ENCODE data around the gene PJVK.

PJVK gene

GRCh38 chr2:178450524-178450773 lies 729 bp upstream of the PJVK start:
- TF ChIP-seq TCF4 (CRISPR knock-in tag; IDR thresholded peaks at IDR 0.05; ENCODE audit: borderline replicate concordance) (no peak), RARB (CRISPR knock-in tag; IDR thresholded peaks at IDR 0.05) (no peak), ESRRG (CRISPR knock-in tag; IDR thresholded peaks at IDR 0.05) (no peak), CREB5 (CRISPR knock-in tag; IDR thresholded peaks at IDR 0.05; ENCODE audit: low read depth) (no peak), POU6F1 (CRISPR knock-in tag; IDR thresholded peaks at IDR 0.05; ENCODE audit: borderline replicate concordance, low read depth) (no peak), ZNF8 (CRISPR knock-in tag; IDR thresholded peaks at IDR 0.05) (no peak), ZNF565 (CRISPR knock-in tag; conservative IDR thresholded peaks at IDR 0.05; ENCODE audit: low read depth) (no peak), ARNTL (CRISPR knock-in tag; IDR thresholded peaks at IDR 0.05; ENCODE audit: borderline replicate concordance, low read depth) (no peak), ZFP30 (CRISPR knock-in tag; IDR thresholded peaks at IDR 0.05) (no peak), ZNF70 (CRISPR knock-in tag; IDR thresholded peaks at IDR 0.05) (no peak), OSR1 (CRISPR knock-in tag; IDR thresholded peaks at IDR 0.05) (no peak), GLIS3 (CRISPR knock-in tag; IDR thresholded peaks at IDR 0.05) (no peak), ISL1 (CRISPR knock-in tag; IDR thresholded peaks at IDR 0.05) (no peak), PPARA (CRISPR knock-in tag; IDR thresholded peaks at IDR 0.05; ENCODE audit: borderline replicate concordance) (no peak), CSRNP3 (CRISPR knock-in tag; IDR thresholded peaks at IDR 0.05) (no peak), TOX (CRISPR knock-in tag; IDR thresholded peaks at IDR 0.05; ENCODE audit: borderline replicate concordance) (no peak), SNAI2 (CRISPR knock-in tag; IDR thresholded peaks at IDR 0.05) (no peak)

GRCh38 chr2:178452334-178452733 lies 1.2 kb downstream of the PJVK start:
- TF ChIP-seq CSRNP3 (CRISPR knock-in tag; IDR thresholded peaks at IDR 0.05): no peak
- TF ChIP-seq CREB5 (CRISPR knock-in tag; IDR thresholded peaks at IDR 0.05; ENCODE audit: low read depth): no peak
- no peak for TF ChIP-seq POU6F1 (CRISPR knock-in tag; IDR thresholded peaks at IDR 0.05; ENCODE audit: borderline replicate concordance, low read depth)
- no peak for TF ChIP-seq RARB (CRISPR knock-in tag; IDR thresholded peaks at IDR 0.05)
- TF ChIP-seq TOX (CRISPR knock-in tag; IDR thresholded peaks at IDR 0.05; ENCODE audit: borderline replicate concordance): no peak
- TF ChIP-seq ARNTL (CRISPR knock-in tag; IDR thresholded peaks at IDR 0.05; ENCODE audit: borderline replicate concordance, low read depth): no peak
- TF ChIP-seq PATZ1 (CRISPR knock-in tag; IDR thresholded peaks at IDR 0.05; ENCODE audit: borderline replicate concordance): no peak
- no peak for TF ChIP-seq ESRRG (CRISPR knock-in tag; IDR thresholded peaks at IDR 0.05)
- no peak for TF ChIP-seq OSR1 (CRISPR knock-in tag; IDR thresholded peaks at IDR 0.05)
- no peak for TF ChIP-seq TCF4 (CRISPR knock-in tag; IDR thresholded peaks at IDR 0.05; ENCODE audit: borderline replicate concordance)
- TF ChIP-seq ZNF565 (CRISPR knock-in tag; conservative IDR thresholded peaks at IDR 0.05; ENCODE audit: low read depth): no peak
- no peak for TF ChIP-seq GLIS3 (CRISPR knock-in tag; IDR thresholded peaks at IDR 0.05)
- no peak for TF ChIP-seq ZNF70 (CRISPR knock-in tag; IDR thresholded peaks at IDR 0.05)
- no peak for ATAC-seq

More at GRCh38 chr2:178450524-178450773, 729 bp upstream of the PJVK start:
- ATAC-seq: no peak
